GM12801 (cell line): Measurements from ENCODE around the gene UBE3C.

Source experiments
- TF ChIP-seq, protein P1 (sequence below): IDR thresholded peaks from one replicate; pipeline ENCODE4 v1.5.1; 2011; ENCODE audit warnings: control low read depth; ENCODE audit not compliant: insufficient read length; ENCODE audit errors: extremely low read depth

The UBE3C gene

DNA sequence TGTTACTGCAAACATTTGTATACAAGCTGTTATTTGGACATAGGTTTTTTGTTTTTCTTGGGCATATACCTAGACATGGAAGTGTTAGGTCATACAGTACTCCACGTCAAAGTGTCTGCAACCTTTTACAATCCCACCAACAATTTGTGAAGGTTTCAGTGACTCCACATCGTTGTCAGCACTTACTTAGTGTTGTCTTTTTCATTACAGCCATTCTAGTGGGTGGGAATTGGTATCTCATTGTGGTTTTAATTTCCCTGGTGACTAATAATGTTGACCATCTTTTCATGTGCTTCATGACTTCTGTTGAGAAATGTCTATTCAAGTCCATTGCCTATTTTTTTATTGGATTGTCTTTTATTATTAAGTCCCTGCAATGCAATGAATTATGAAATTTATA is 95.0 kb downstream of the UBE3C start:
- TF ChIP-seq, protein P1, sequence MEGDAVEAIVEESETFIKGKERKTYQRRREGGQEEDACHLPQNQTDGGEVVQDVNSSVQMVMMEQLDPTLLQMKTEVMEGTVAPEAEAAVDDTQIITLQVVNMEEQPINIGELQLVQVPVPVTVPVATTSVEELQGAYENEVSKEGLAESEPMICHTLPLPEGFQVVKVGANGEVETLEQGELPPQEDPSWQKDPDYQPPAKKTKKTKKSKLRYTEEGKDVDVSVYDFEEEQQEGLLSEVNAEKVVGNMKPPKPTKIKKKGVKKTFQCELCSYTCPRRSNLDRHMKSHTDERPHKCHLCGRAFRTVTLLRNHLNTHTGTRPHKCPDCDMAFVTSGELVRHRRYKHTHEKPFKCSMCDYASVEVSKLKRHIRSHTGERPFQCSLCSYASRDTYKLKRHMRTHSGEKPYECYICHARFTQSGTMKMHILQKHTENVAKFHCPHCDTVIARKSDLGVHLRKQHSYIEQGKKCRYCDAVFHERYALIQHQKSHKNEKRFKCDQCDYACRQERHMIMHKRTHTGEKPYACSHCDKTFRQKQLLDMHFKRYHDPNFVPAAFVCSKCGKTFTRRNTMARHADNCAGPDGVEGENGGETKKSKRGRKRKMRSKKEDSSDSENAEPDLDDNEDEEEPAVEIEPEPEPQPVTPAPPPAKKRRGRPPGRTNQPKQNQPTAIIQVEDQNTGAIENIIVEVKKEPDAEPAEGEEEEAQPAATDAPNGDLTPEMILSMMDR: no peak

DNA sequence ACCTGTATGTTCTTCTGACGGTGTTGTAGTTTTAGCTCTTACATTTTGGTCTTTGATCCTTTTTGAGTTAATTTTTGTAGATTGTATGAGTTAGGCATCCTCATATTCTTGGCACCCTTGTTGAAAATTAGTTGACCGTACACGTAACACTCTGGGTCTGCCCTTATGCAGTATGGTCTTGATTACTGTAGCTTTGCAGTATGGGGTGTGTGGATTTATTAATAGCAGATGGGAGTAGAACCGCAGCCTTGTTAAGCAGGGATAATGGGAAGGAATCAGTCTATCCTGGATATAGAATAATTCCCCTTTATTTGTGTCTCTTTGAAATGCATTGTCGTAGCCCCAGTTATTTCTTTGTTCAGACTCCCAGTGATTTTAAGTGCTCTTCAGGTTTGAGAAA is 95.5 kb downstream of the UBE3C start:
- TF ChIP-seq, protein P1: no peak

DNA sequence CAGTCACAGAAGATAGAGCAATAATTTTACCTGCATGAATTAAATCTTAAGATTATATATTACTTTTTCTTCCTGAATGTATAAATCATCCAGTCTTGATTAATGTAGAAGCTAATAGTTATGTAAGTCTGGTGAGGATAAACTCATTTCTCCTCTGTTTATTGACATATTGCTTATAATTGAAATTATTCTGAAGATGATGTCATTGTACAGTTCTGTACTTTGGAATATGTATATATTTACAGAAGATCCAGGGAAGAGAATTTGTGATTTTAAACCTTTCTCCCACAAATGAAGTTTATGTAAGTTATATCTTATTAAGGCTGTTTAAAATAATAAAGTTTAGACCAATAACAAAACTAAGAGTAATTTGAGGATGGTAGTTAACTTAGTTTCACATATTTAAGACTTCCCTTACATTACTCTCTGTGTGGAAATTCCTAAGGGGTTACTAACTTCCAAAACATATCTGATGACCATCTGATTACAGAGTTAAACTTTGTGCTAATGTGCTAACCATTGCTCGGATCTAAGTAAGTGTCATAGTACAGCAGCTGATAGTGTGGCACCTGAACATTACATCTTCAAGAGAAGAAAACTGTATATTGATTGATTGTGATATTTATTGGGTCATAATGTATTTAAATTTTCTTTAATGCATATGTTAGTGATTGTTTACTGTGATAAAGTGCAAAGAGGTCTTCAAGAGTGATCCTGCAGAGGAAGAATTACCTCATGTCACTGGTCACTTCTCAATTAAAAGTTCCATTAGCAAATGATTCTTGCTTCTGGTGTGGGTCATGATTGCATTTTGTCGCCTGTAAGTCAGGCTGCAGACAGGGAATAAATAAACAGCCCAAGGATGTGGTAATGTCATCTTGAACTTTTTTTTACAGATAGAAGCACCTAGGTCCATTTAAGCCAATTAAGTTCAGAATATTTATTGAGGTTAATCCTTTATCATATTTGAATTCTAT is 96.9 kb downstream of the UBE3C start:
- TF ChIP-seq, protein P1: no peak

DNA sequence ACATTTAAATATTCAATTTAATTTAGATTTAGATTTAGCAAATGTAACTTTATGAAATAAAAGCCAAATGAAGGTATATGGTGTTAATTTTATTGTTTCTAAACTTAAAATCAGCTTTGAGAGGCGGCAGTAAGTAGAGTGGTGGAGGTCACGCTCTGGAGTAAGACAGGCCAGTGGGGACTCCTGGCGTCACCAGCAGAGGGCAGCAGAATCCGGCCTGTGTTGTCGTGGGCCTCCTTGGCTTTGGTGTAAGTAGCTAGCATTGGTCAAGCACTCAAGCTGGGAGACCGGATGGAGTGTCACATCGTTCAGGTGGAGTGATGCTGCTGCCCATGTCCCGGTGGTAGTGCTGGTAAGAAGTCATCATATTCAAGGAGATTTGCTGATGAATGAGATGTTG is 99.4 kb downstream of the UBE3C start:
- TF ChIP-seq, protein P1: no peak

DNA sequence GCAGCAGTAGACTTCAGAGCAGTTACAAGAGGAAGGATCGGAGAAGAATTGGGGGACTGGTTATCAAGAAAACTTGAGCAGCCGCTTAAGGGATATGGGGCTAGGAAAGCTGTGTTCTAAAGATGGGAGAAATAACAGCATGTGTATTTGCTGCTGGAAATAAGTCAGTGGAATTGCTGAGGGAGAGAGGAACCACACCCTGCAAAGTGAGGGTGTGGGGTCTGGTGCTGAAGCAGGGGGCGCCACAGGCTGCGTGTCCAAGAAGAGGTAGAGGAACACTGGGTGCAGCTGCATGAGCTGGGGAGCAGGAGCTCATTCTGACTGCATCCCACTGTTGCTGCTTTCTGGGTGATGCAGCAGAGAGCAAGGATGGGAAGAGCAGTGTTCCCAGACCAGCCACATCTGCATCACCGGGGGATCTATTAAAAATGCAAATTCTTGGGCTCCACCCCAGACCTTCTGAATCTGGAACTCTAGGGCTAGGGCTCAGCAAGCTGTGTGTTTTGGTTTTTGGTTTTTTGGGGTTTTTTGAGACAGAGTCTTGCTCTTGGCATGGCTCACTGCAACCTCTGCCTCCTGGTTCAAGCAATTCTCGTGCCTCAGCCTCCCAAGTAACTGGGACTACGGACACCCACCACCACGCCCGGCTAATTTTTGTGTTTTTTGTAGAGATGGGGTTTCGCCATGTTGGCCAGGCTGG is 101.0 kb downstream of the UBE3C start:
- TF ChIP-seq, protein P1: no peak

DNA sequence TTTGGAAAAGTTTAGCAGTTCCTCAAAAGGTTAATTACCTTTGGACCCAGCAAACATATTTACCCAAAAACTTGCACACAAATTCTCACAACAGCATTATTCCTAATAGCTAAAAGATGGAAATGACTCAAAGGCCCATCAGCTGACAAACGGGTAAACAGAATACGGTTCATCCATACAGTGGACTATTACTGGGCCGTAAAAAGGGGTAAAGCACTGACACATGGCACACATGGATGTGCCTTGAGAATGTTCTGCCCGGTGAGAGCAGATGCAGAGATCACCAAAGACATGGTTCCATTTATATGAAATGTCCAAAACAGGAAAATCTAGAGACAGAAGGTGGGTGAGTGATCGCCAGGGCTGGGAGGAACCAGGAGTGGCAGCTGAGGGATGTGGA is 102.9 kb downstream of the UBE3C start:
- TF ChIP-seq, protein P1: no peak

DNA sequence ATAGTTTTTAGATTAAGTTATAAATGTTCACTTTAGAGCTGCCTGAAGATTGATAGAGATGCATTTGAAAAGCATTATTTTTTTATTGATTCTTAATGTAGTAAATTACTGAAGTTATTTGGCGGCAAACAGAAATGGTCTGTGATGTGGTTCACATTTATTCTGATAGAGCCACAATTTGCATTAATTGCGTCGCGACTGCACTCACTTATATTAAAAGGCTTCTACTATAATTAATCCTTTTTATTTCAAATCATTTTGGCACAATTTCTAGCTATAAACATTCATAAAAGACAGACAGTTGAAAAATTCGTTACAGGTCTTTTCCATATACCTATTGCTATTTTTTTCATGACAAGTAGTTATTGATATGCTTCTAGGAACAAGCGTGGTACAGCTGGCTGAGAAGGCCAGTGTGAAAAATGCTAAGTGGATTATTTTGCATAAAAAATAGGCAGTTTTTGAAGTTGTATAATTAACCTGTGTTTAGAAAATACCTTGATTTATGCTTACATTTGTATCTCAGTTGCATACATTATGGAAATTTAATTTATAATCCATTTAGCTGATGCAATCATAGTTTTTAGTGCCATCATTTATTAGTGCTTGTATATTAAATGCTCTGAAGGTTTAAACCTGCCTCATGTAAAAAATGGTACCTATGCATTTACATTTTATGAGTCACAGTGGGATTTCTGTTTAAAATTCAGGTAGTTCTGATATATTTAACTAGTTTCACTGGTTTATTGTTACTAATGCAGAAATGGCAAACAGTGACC is 106.0 kb downstream of the UBE3C start:
- TF ChIP-seq, protein P1: no peak
